G401.6 (cell line): ENCODE results near the gene PDE4C.

Experiments used
- FAIRE-seq: peaks from 2 replicates; lab custom pipeline; 2012; peaks lifted over from hg19 to GRCh38; lab: Jason Lieb, UNC

PDE4C gene

GRCh38 chr19:18198374-18198773 lies 27.9 kb downstream of the PDE4C start:
- FAIRE-seq: no peak

DNA sequence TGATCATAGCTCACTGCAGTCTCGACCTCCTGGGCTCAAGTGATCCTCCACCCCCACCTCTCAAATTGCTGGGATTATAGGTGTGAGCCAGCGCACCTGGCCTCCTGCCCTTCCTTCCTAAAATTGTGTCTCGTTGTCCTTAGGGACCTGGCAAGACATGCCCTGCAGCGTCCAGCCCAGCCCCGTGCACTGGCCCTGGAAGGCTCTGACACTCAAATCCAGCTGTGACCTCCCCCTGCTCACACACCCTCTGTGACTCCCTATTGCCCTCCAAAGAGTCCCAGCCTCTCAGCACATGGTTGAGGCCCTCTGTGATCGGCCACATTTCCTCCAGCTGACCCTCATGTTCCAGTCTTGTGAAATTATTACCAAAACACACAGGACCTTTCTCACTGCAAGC lies 28.3 kb downstream of the PDE4C start:
- FAIRE-seq: no peak

DNA sequence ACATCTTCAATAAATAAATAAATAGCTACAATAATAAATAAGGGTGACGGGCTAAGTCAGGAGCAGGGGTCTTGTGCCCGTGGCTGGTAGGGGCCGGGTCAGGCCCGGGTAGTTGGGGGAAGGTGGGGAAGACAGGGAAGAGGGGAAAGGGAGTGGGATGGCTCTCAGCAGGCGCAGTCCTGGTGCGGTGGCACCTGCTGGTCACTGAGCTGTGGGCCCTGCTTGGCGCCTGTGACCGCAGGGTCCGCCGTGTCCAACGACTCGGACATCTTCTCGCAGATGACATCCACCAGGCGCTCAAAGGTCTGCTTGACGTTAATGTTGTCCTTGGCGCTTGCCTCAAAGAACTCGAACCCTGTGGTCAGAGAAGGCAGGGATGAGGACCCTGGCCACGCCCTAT lies 28.9 kb downstream of the PDE4C start:
- no peak for FAIRE-seq

- no peak for FAIRE-seq
Observed at GRCh38 chr19:18196511-18196845, 29.8 kb downstream of the PDE4C start.

GRCh38 chr19:18194554-18195238 lies 31.5 kb downstream of the PDE4C start:
- no peak for FAIRE-seq

- FAIRE-seq: no peak
Observed at GRCh38 chr19:18194181-18194530, 32.1 kb downstream of the PDE4C start.

- FAIRE-seq: no peak
Observed at GRCh38 chr19:18193388-18194180, 32.7 kb downstream of the PDE4C start.

- FAIRE-seq: peak; percentile 100
Observed at GRCh38 chr19:18192673-18193387, 33.4 kb downstream of the PDE4C start, which contains the start of gene MPV17L2. TSS of gene MPV17L2 (plus strand) at chr19:18193218. CDS start at chr19:18193282, 64 bp downstream.

DNA sequence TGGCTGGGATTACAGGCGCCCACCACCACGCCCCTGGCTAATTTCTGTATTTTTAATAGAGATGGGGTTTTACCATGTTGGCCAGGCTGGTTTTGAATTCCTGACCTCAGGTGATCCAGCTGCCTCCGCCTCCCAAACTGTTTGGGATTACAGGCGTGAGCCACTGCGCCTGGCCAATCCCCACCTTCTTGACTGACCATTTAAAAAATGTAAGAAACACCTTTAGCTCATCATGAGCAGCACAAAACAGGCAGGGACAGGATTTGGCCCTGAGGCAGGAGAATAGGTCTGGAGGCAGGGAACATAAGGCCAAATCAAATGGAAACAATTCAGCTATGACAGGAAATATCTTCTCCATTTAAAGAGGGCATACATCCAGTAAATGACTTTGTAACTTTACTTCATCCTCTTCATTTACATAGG lies 34.6 kb downstream of the PDE4C start:
- no peak for FAIRE-seq

GRCh38 chr19:18190278-18190677 lies 36.0 kb downstream of the PDE4C start:
- FAIRE-seq: no peak

DNA sequence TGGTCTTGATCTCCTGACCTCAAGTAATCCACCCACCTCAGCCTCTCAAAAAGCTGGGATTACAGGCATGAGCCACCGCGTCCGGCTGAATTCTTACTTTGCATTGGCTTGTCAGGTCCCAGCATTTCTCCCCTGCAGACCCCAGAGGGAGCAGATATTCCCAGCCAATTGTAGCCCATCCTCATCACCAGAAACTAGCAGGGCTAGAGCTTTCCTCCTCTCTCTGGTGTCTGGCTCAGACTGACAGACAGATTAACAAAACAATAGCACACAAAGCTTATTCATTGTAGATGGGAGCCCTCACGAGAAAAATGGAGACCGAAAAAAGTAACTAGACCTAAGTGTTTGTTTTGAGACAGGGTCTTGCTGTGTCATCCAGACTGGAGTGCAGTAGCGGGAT lies 40.7 kb downstream of the PDE4C start:
- no peak for FAIRE-seq

DNA sequence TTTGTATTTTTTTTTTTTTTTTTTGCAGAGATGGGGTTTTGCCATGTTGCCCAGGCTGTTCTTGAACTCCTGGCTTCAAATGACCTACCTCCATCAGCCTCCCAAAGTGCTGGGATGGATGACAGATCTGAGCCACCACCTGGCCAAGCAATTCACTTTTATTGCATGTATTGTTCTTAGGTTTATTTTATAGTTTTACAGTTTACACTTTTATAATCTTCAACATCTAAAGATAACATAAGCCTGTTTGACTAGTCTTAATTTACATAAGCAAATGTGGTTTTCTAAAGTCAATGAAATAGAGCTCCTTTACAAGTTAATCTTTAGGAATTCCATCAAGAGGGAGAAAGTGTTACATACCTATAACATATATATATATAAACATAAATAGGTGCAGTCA lies 42.7 kb downstream of the PDE4C start:
- no peak for FAIRE-seq

GRCh38 chr19:18179957-18180356 lies 46.3 kb downstream of the PDE4C start:
- no peak for FAIRE-seq

GRCh38 chr19:18176367-18177310 lies 49.6 kb downstream of the PDE4C start:
- FAIRE-seq: no peak

DNA sequence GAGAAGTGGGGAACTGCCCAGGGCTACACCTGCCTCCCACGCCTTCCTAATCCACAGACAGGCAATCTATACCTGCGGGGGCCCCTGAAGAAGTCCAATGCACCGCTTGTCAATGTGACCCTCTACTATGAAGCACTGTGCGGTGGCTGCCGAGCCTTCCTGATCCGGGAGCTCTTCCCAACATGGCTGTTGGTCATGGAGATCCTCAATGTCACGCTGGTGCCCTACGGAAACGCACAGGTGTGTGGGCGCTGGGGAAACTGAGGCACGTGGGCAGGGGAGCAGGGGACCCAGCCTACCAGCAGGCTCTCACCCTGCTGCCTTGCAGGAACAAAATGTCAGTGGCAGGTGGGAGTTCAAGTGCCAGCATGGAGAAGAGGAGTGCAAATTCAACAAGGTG lies 51.3 kb downstream of the PDE4C start:
- FAIRE-seq: no peak
